HUDEP-2 (cell line): Measurements from ENCODE around the gene MICAL1.

Experiments used
- DNase-seq, 76 experiments: peaks; one replicate each; lab custom pipeline; 2025; ENCODE audit not compliant: unreplicated experiment in 76 of 76; lab: John Stamatoyannopoulos, UW

The MICAL1 gene

DNA sequence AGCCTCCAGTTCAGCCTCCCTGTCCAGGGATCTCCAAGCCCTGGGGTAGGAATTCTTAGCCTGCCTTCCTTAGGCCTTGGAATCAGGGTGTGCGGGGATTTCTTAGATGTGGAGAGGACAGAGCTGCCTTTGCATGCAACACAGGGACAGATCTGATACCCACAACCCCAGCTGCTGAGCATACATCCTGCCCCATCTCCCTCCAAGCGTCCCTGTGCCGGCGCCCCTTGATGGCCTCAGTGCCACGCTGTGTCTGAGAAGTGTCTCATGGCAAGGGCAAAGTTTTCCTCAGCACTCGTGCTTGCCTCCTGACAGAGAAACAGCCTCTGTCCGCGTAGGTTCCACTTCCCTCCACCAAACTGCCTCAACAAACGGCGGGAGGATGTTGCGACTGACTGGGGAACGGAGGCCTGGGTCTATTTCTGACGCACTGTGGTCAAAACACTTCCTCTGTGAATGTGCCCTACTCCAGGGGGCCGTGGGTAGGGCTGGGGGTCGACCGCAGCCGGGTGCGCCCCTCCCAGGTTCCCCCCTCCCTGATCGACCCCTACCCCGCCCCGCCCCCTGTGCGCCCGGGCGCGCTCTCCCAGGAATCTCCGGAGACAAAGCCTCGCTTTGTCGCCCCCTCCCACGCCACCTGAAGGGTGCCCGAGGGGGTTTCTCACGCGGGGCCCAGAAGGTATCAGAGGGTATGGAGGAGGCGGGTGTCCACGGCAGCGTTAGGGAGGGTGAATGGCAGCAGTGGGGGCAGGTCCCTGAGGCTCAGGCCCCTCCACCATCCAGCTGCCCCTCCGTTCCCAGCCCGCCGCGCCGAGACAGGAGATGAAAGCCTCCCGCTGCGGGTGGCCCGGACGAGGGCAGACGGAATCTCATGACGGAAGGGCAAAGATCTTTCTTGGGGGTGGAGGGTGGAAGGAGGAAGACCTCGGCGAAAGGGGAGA lies 806 bp downstream of the MICAL1 start:
- no peak for DNase-seq

DNA sequence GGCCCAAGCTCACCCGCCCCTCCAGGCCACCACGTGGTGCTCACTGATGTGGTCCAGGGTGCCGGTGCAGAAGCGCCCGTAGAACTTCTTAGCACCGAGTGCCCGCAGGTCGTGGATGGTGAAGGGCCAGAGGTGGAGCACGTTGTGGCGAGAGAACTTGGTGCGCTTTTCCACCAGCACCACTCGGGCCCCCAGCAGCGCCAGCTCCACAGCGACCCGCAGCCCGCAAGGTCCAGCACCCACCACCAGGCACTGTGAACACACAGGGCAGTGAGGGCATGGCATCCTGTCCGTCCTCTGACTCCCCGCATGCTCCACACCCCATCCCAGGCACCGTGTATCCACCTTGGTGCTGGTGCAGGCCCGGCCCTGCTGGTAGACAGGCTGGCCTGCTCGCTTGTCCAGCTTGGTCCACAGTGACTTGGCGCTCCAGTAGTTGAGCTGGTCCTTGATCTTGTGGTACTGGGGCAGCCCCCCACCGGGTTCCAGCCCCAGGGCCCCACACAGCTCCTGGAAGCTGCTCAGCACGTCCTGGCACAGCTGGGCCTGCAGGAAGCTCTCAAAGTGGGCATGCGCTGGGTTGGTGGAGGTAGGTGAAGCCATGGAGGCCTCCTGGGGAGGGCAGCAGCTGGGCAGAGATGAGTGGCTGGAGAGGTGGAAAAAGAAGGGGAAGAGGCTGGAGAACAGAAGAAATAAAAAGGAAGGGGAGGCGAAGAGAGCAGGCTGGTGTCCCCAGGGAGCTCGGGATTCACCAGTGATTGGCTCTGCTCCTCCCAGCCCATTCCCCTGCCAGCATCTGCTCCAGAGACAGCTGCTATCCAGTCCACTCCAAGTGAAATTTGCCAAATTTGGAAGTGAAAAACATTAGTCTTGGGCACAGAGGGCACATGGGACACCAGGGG lies 1.7 kb downstream of the MICAL1 start:
- DNase-seq: no peak

- DNase-seq: no peak
These were observed 2.4 kb downstream of the MICAL1 start for GRCh38 chr6:109453156-109453555.

GRCh38 chr6:109452181-109452580 lies 3.4 kb downstream of the MICAL1 start:
- DNase-seq: no peak

GRCh38 chr6:109451376-109451775 lies 4.2 kb downstream of the MICAL1 start:
- DNase-seq: no peak

DNA sequence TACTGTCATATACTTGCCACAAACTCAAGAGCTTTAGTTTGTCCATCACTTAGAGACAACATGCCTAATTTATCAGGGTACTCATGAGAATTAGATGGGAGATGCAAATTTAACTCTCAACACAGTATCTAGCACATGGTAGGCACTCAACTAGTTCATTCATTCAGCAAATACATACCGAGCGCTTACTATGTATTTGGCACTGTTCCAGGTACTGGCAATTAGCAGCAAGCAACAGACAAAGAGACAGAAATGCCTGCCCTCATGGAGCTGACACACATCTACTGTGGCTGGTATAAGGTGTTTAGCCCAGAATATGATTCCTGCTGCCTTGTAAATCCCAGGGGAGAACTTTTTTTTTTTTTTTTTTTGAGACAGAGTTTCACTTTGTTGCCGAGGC lies 4.8 kb downstream of the MICAL1 start:
- DNase-seq: no peak

- DNase-seq: no peak
These were observed 5.5 kb downstream of the MICAL1 start for GRCh38 chr6:109449795-109450673.

DNA sequence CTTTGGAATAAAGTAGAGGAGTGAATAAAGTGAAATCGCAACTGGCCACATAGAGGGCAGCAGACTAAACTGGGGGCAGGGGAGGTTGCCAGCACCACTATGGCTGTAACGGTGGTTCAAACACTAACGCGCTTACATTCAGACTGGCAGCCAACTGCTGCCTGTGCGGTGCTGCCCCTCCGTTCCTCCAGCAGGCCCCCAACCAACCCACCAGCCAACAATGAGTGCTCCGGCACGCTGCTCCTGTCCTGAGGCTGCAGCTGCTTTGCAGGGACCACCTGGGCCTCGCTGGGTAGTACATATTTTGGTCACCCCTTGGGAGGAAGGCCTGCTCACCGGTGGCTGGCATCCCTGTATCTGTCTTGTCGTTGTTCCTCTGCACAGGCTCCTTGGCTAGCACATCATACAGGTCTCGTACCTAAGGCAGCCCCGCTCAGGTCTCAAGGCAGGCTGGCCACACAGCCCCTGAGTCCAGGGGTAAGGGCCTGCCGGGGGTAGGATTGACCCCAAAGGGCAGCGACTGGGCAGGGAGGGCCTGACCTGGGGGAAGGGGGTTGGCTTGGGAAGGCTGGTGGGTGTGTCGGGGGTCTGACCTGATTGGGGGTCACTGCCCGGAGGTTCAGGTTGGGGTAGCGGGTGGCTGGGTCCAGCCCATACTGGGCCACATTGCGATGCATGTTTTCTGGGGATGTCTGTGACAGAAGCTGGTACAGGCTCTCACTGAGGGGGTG lies 6.3 kb downstream of the MICAL1 start:
- no peak for DNase-seq

- no peak for DNase-seq
These were observed 7.0 kb downstream of the MICAL1 start for GRCh38 chr6:109448615-109449014.

DNA sequence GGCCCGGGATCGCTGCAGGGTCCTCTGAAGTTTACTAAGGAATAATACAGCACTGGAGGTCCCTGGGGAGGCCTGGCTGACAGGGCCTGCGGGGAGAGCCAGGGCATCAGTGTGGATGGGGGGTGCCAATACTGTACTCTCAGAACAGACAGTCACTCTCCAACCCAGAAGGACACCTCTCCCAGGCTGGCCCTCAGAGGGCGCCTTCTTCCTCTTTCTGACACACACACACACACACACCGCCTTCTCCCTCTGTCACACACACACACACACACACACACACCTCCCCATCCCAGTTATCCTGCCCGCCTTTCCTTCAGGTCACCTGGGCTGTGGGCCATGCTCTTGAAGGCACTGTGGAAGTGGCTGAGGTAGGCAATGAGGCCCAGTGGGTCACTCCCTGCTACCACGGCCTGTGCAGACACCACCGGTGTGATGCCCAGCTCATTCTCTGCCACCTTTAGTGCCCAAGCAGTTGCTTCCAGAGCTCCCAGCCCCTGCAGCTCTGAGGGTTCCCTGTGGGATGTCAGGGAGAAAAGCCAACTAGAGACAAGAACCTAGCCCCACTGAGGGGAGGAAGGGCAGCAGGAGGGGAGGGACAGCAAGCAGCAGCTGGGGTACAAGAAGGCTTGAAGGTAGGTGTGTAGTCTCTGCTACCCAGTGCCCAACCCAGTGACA lies 7.6 kb downstream of the MICAL1 start:
- DNase-seq: peak in 18 of 76 experiments; percentile 9 to 45 (median 25)

DNA sequence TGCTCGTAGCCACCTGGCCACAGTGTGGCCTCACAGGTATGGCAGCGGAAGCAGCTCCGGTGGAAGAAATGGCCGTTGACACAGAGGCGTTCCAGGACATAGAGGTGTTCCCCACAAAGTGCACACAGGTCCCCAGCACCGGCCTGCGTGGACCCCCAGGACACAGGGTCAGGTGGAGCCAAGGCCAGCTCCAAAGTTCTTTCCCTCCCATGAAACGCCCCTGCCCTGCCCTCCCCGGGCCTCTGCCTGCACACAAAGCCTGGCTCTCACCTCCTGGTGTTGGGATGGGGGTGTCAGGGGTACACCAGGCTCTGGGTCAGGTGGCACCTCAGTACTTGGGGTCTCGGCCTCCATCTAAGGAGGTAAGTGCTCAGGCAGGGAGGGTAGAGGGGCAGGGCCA lies 8.5 kb downstream of the MICAL1 start:
- DNase-seq: no peak

DNA sequence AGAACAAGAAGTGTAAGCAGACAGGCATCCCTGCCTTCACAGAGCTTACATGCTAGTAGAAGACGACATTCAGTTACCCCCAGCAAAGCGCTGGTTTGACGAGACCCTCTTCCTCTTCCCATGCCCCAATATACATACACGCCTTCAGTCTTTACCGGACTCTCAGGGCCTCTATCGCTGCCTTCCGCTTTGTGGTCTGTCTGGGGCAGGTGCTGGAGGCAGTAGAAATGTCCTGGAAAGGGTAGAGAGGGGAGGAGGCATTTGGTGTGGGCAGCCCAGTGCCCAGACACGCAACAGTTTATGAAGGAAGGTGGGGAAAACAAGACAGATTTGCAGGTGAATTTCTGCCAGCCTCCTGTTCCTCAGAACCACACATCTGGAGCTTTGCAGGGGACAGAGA lies 9.0 kb downstream of the MICAL1 start:
- DNase-seq: no peak

- DNase-seq: peak in 2 of 76 experiments; percentile 10 to 28
These were observed 9.5 kb downstream of the MICAL1 start for GRCh38 chr6:109446072-109446471.

DNA sequence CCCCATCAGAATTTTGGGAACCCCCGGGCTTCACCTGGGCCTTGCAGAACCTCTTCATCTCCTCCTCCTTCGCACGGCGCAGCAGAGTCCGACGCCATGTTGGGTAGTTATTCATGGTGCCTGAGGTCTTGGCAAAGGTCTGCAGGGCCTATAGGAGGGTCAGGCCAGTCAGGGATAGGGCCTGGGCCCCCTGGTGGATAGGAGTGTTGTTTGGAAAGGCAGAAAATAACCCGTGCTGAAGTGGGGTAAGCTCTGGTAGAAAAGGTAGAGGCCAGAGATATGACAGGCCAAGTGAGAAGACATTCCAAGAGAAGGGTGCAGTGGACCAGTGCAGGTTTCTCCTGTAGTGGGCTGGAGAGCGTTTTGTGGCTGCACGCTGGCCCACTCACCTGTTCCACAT lies 10.2 kb downstream of the MICAL1 start:
- peak in 7 of 76 experiments; percentile 16 to 31 (median 21) for DNase-seq

- DNase-seq: no peak
These were observed 12.1 kb downstream of the MICAL1 start for GRCh38 chr6:109443425-109443950.

DNA sequence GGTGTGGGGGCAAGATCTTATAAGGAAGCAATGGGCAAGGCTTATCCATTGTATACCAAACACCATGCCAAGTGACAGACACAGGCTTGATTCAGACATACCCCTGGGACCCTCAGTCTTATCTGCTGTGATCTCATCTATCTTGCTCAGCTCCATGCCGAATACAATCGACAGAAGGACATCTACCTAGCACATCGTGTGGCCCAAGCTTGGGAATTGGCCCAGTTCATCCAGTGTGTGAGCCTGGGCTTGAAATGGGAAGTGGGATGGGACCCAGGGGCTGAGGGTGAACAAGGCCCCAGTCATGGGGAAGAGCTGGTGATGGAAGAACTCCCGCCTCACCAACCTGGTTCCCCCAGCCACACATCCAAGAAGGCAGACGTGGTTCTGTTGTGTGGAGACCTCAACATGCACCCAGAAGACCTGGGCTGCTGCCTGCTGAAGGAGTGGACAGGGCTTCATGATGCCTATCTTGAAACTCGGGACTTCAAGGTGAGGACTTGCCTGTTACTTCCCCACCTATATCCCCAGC lies 13.1 kb downstream of the MICAL1 start:
- no peak for DNase-seq

GRCh38 chr6:109441069-109441816 lies 14.3 kb downstream of the MICAL1 start:
- DNase-seq: peak in 50 of 76 experiments; percentile 15 to 91 (median 46)
